SH-SY5Y (cell line): ENCODE data around the gene CAGE1.

Experiments used
- GATA2 ChIP-seq: IDR thresholded peaks from 2 replicates; pipeline ENCODE4 v1.6.1; 2011; ENCODE audit warnings: mild to moderate bottlenecking, low read depth, low read length
- GATA3 ChIP-seq: IDR thresholded peaks from 2 replicates; pipeline ENCODE4 v1.6.1; 2011; ENCODE audit warnings: low read depth, mild to moderate bottlenecking, low read length, moderate library complexity

CAGE1 gene

DNA sequence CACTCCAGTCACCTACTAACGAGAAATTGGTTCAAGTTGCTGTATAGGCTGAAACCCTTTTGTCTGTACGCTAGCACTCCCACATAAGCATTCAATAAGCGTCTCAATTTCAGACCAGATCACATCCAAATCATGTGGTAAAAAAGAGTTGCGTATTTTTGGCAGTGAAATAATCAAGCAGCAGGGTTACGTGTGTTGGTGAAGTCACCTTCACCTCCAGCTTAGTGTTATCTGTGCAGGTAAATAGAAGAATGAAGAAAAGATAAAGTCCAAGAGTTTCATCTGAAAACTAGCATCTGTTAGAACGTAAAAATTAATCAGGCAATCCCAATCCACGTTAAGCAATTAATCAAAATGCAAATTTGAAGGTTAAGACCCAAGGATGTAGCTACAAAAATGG lies 87.8 kb downstream of the CAGE1 start:
- no peak for TF ChIP-seq GATA2
- no peak for TF ChIP-seq GATA3

DNA sequence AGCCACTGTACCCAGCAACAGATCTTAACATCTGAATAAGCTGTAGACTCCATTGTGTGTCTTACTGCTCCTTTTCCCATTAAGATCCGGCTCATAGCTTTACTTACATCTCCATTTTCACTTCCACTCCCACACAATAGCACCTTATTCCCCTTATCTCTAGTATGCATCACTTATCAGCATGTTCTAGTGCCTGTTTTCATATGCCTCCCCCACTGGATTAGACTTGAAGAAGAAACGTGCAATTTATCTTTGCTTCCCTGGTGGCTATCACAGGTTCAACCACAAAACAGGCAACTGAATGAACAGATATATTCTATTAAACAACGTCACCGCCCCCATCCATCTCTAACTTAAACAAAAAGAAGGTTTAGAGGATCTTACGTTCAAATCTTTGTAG lies 88.6 kb downstream of the CAGE1 start:
- TF ChIP-seq GATA2 (no peak), GATA3 (no peak)

DNA sequence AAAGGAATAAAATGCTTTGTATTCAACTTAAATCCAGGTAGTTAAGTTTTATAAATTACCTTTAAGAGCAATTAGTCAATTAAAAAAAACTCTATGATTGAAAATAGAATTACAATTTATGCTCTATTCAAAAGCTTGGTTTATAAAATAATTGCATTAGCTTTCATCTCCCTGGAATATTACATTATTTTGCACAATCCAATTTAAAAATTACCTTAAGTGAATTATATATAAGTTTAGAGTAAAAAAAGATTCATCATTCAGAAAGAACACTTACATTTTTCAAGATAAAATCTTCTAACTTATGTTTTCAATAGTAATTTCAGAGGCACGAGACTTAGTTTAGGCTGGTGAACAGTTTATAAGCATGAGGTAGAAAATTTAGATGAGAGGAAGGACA lies 91.4 kb downstream of the CAGE1 start:
- no peak for TF ChIP-seq GATA3
- no peak for TF ChIP-seq GATA2

DNA sequence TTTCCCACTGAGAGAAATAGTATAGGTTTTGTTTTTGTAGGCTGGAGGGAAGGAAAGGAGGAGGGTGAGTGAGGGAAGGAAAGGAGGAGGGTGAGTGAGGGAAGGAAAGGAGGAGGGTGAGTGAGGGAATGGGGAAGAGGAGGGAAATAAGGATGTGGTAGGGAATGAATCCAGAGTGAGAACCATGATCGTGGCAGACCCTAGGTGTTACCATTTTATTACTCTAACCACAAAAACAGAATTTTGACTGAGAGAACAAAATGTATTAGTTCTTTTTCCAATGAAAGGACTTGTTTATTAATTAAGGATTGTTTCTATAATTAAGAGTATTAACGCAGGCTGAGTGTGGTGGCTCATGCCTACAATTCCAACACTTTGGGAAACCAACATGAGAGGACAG lies 92.9 kb downstream of the CAGE1 start:
- TF ChIP-seq GATA3 (no peak), GATA2 (no peak)

DNA sequence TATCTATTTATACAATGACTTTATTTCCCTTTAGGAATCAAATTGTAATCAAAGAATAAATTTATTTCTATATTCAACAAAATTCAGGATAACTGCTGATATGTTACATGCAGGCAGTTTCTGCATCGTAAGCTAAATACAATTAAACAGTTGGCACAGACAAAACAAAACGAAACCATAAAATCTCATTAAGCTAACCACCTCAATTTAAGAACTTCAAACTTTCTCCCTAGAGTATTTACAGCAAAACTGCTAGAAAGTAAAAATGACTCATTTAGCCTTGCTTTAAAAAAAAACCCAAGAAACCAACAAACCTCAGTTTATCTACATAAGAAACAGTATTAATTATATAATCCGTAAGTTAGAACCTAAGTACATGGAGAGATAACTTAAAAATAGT lies 93.6 kb downstream of the CAGE1 start:
- TF ChIP-seq GATA2, result no peak
- TF ChIP-seq GATA3, result no peak

DNA sequence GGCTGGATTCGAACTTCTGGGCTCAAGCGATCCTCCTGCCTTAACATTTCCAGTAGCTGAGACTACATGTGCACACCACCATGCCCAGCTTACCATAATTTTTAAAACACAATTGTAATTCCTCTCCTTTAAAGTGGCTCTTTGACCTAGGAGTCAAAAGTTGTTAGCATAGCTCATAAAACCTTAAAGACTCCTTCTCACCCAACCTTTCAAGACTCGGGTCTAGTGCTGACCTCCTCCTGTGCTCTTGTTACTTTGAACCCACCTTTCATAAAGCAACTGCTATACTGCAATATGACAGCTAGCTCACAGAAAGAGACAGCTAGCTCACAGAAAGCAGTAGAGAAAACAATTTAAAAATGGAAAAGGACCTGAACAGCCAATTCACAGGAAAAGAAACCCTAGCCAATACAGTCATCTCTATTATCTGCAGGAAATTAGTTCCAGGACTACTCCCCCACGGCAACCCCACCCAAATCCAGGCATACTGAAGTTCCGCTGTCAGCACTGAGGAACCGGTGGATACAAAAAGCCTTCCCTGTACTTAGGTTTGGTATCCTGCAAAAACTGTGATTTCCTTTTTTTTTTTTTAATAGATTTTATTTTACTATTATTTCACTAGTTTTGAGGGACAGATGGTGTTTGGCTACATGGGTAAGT lies 96.8 kb downstream of the CAGE1 start:
- TF ChIP-seq GATA3, result no peak
- TF ChIP-seq GATA2, result no peak

DNA sequence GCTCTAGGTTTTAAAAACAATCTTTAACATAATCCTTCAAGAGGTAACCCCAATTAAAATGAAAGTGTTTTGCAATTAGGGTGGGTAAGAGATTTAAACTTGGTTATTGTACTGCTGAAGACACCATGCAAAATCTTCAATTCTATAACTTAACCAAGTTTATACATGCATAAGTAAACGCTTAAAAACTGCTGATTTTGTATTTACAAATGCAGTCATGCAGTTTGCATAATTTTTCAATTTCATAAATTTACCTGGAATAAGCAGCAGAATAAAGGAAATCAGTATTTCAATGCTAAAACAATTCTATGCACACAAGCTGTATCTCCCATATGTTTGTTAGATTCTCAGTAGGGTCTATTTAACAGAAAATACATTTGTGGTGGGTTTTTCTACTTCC lies 99.5 kb downstream of the CAGE1 start:
- TF ChIP-seq GATA3 (no peak), GATA2 (no peak)

- no peak for TF ChIP-seq GATA2
- no peak for TF ChIP-seq GATA3
Measured at GRCh38 chr6:7285416-7285815, 104.1 kb downstream of the CAGE1 start.

DNA sequence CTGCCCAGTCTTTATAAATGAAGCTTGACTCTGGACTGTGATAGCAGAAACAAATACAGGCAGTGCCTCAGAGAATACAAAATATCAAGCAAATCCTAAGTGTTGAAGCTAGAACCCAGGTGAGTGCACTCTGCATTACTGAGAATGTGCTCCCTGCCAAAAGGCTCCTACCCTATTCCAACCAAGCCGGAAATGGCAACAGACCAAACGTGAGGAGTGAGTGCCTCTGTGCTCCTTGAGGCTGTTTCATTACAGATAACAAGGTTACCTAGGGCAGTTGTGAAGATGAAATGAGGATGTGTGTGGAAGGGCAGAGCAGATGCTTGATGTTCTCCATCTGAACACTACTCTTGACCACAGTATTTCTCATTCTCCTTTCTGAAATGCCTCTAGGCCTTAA lies 105.9 kb downstream of the CAGE1 start:
- TF ChIP-seq GATA2 (no peak), GATA3 (no peak)

DNA sequence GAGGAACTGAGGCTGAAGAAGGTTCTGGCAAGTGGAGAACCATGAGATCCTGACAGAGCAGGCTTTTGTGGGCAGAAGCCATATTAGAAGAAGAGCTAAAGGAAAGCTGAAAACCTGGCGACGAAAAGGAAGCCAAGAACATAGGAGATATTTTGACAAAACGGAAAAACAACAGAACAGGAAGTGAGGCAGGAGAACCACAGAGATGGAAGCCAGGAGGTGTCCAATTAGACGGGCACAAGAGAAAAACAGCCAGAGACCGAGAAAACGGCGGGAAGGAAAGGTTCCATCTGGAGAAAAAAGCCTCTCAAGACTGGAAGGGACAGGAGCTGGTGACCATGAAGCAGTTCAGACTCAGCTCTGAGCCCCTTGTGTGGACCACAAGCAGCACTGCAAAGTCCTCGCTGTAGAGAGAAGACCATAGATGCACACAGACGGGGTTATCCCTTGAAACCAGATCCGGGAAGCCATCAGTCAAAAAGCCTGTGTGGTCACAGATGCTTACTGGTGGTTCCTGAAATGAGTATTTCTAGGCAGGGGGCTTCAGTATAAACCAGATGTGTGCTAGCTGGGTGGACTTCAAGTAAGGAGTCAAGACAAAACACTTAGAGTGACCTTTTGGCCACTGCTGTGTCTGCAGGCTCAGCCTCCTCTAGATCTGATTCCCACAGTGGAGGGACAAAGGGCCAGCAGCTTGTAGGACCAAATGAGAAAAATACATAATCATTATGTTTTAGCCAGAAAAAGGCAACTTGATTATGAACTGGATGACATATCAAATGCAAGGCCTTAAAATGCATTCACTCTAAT lies 107.2 kb downstream of the CAGE1 start:
- TF ChIP-seq GATA3, result no peak
- TF ChIP-seq GATA2, result no peak
